ENCODE results near the gene HSF4.

HSF4 gene

GRCh38 chr16:67212766-67213165 lies 48.2 kb downstream of the HSF4 start:
- DNase-seq (ENCODE audit: extremely low read depth, low read depth) = no peak
- TF ChIP-seq, protein P1, sequence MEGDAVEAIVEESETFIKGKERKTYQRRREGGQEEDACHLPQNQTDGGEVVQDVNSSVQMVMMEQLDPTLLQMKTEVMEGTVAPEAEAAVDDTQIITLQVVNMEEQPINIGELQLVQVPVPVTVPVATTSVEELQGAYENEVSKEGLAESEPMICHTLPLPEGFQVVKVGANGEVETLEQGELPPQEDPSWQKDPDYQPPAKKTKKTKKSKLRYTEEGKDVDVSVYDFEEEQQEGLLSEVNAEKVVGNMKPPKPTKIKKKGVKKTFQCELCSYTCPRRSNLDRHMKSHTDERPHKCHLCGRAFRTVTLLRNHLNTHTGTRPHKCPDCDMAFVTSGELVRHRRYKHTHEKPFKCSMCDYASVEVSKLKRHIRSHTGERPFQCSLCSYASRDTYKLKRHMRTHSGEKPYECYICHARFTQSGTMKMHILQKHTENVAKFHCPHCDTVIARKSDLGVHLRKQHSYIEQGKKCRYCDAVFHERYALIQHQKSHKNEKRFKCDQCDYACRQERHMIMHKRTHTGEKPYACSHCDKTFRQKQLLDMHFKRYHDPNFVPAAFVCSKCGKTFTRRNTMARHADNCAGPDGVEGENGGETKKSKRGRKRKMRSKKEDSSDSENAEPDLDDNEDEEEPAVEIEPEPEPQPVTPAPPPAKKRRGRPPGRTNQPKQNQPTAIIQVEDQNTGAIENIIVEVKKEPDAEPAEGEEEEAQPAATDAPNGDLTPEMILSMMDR (IDR thresholded peaks at IDR 0.05; ENCODE audit: low read depth, low read length, missing control alignments) = no peak
- H3K4me3 ChIP-seq (replicated peaks; ENCODE audit: low read depth, low read length) = no peak overlapping the region

- no peak for DNase-seq (ENCODE audit: extremely low read depth, low read depth)
- TF ChIP-seq, protein P1 (IDR thresholded peaks at IDR 0.05; ENCODE audit: low read depth, low read length, missing control alignments) = no peak
- no peak overlapping the region for H3K4me3 ChIP-seq (replicated peaks; ENCODE audit: low read depth, low read length)
Observed at GRCh38 chr16:67213197-67214019, 48.9 kb downstream of the HSF4 start.

- DNase-seq (ENCODE audit: extremely low read depth, low read depth) = no peak
- TF ChIP-seq, protein P1 (IDR thresholded peaks at IDR 0.05; ENCODE audit: low read depth, low read length, missing control alignments) = no peak
- no peak overlapping the region for H3K4me3 ChIP-seq (replicated peaks; ENCODE audit: low read depth, low read length)
Observed at GRCh38 chr16:67215706-67216105, 51.2 kb downstream of the HSF4 start.

DNA sequence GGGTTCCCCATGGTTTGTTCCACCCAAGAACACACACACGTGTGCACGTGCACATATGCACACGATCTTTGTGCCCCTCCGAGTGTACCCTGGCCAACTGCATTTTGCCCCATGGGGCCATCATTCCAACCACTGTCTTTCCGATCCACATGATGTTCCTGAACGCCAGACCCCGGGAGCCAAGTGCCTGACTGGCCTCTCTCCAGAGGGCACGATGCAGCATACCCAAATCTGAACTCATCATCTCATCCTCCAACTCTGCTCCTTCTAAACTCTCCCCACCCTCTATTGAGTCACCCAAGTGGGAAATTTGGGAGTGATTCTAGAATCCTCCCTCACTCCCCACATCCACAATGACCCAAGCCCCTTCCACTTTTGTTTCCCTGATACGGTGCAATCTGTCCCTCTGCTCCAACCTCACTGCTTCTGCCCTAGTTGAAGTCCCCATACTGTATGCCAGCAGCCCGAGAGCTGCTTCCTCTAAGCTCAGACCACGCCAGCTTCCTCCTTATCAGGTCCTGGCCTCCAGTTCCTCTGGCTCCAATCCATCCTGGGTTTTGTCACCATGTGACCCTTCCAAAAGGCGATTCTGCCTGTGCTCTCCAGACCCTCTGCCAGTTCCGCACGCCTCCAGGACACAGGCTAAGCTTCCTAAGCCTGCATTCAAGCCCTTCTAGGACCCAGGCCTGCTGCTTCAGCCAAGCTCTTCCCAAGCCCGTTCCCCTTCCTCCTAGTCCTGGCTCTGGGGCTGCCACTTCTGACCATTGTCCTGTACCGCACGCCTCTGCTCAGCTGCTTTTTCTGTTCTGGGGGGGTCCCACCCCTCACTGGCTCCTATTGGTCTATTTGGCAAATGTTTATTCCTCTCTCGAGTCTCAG lies 52.3 kb downstream of the HSF4 start:
- TF ChIP-seq, protein P1 (IDR thresholded peaks at IDR 0.05; ENCODE audit: low read depth, low read length, missing control alignments) = no peak
- no peak for DNase-seq (ENCODE audit: extremely low read depth, low read depth)
- no peak overlapping the region for H3K4me3 ChIP-seq (replicated peaks; ENCODE audit: low read depth, low read length)
